WTC11 (cell line): ENCODE results near the gene SYNGR3. TPM values are rescaled to one million over a fixed set of nuclear protein-coding genes. Genes with fewer than 3 reads are reported as not detected.

Source experiments
- ATAC-seq: fragments of 200-7000 bp; cut with Tn5 transposase; 2 replicates; pipeline ENCODE4 v1.10.0; 2021; ENCODE audit warnings: mild to moderate bottlenecking, moderate library complexity
- CTCF ChIA-PET: fragments of 300-600 bp; sonication (Branson Sonifier 250); formaldehyde crosslinking; loops from one replicate; lab custom pipeline; 2021; ENCODE audit warnings: antibody characterized with exemption; lab: Charles Lee
- POLR2A ChIA-PET: fragments of 350-600 bp; sonication (Branson Sonifier 250); formaldehyde crosslinking; loops from one replicate; lab custom pipeline; 2021; ENCODE audit warnings: antibody characterized with exemption; lab: Charles Lee
- DNase-seq: peaks from one replicate; pipeline ENCODE4 v3.0.0; 2021; ENCODE audit warnings: low spot score
- H3K27ac Mint-ChIP-seq: 2 replicates; pipeline ENCODE4 v1.8.0; 2021; ENCODE audit warnings: mixed read lengths
- H3K27me3 Mint-ChIP-seq: 2 replicates; pipeline ENCODE4 v1.8.0; 2021; ENCODE audit warnings: low read depth, mild to moderate bottlenecking, moderate library complexity, mixed read lengths
- H3K36me3 Mint-ChIP-seq: 2 replicates; pipeline ENCODE4 v1.8.0; 2021; ENCODE audit warnings: mixed read lengths
- H3K4me1 Mint-ChIP-seq: 2 replicates; pipeline ENCODE4 v1.8.0; 2022; ENCODE audit warnings: mixed read lengths
- H3K4me3 Mint-ChIP-seq: 2 replicates; pipeline ENCODE4 v1.8.0; 2021; ENCODE audit warnings: mild to moderate bottlenecking, moderate library complexity, mixed read lengths
- H3K9me3 Mint-ChIP-seq: 2 replicates; pipeline ENCODE4 v1.8.0; 2021; ENCODE audit warnings: mixed read lengths
- ATF1 ChIP-seq: sonication (generic); formaldehyde crosslinking; IDR thresholded peaks from 2 replicates; pipeline ENCODE4 v1.8.1; 2023; ENCODE audit warnings: mild to moderate bottlenecking, moderate library complexity, missing genetic modification reagents
- E2F1 ChIP-seq: sonication (generic); formaldehyde crosslinking; IDR thresholded peaks from 2 replicates; pipeline ENCODE4 v1.8.0; 2022; ENCODE audit warnings: mild to moderate bottlenecking, missing genetic modification reagents
- ELF4 ChIP-seq: sonication (generic); formaldehyde crosslinking; IDR thresholded peaks from 2 replicates; pipeline ENCODE4 v1.8.1; 2022; ENCODE audit warnings: low read depth, mild to moderate bottlenecking, moderate library complexity, missing genetic modification reagents
- FOXK1 ChIP-seq: sonication (generic); formaldehyde crosslinking; IDR thresholded peaks from 2 replicates; pipeline ENCODE4 v1.8.0; 2022; ENCODE audit warnings: mild to moderate bottlenecking, moderate library complexity, missing genetic modification reagents
- GABPB1 ChIP-seq: sonication (generic); formaldehyde crosslinking; IDR thresholded peaks from 2 replicates; pipeline ENCODE4 v1.8.1; 2023; ENCODE audit warnings: mild to moderate bottlenecking, missing genetic modification reagents
- JAZF1 ChIP-seq: fragments of 250-450 bp; sonication (Bioruptor Pico); IDR thresholded peaks from 2 replicates; pipeline ENCODE4 v1.9.0; 2021; ENCODE audit warnings: moderate library complexity, mild to moderate bottlenecking, inconsistent platforms
- MYBL2 ChIP-seq: sonication (generic); formaldehyde crosslinking; IDR thresholded peaks from 2 replicates; pipeline ENCODE4 v1.8.1; 2023; ENCODE audit warnings: mild to moderate bottlenecking, moderate library complexity, missing genetic modification reagents
- NFATC4 ChIP-seq: fragments of 250-450 bp; sonication (Bioruptor Pico); IDR thresholded peaks from 2 replicates; pipeline ENCODE4 v1.9.0; 2021; ENCODE audit warnings: mild to moderate bottlenecking
- PRRX2 ChIP-seq: fragments of 250-450 bp; sonication (Bioruptor Pico); IDR thresholded peaks from 2 replicates; pipeline ENCODE4 v1.8.0; 2021; ENCODE audit warnings: mild to moderate bottlenecking
- SP1 ChIP-seq: sonication (generic); formaldehyde crosslinking; conservative IDR thresholded peaks from 2 replicates; pipeline ENCODE4 v1.8.1; 2022; ENCODE audit warnings: missing genetic modification reagents
- STAT6 ChIP-seq: sonication (generic); formaldehyde crosslinking; conservative IDR thresholded peaks from 2 replicates; pipeline ENCODE4 v1.8.1; 2023; ENCODE audit warnings: mild to moderate bottlenecking, low read depth, missing genetic modification reagents, moderate library complexity
- USF1 ChIP-seq: sonication (generic); formaldehyde crosslinking; IDR thresholded peaks from 2 replicates; pipeline ENCODE4 v1.8.0; 2022; ENCODE audit warnings: mild to moderate bottlenecking, missing genetic modification reagents
- ZNF121 ChIP-seq: sonication (generic); formaldehyde crosslinking; IDR thresholded peaks from 2 replicates; pipeline ENCODE4 v1.8.0; 2023; ENCODE audit warnings: missing genetic modification reagents
- ZNF232 ChIP-seq: sonication (generic); formaldehyde crosslinking; IDR thresholded peaks from 2 replicates; pipeline ENCODE4 v1.8.0; 2022; ENCODE audit warnings: mild to moderate bottlenecking, missing genetic modification reagents
- ZNF263 ChIP-seq: sonication (generic); formaldehyde crosslinking; IDR thresholded peaks from 2 replicates; pipeline ENCODE4 v1.8.1; 2022; ENCODE audit warnings: low read depth, mild to moderate bottlenecking, moderate library complexity, missing genetic modification reagents
- total RNA-seq: library from RNA; stranded (reverse); gene quantifications from 3 replicates; pipeline ENCODE4 v1.2.3, GENCODE V29; 2021
- TF ChIP-seq, protein P1 (sequence below): fragments of 250-450 bp; sonication (Bioruptor Pico); IDR thresholded peaks from 2 replicates; pipeline ENCODE4 v1.8.0; 2021; ENCODE audit warnings: mild to moderate bottlenecking
- TF ChIP-seq, protein P2 (sequence below): sonication (generic); formaldehyde crosslinking; IDR thresholded peaks from 2 replicates; pipeline ENCODE4 v1.8.1; 2023; ENCODE audit warnings: mild to moderate bottlenecking, missing genetic modification reagents, moderate library complexity
- TF ChIP-seq, protein P3 (sequence below): fragments of 200-600 bp; IDR thresholded peaks from 2 replicates; pipeline ENCODE4 v1.8.0; 2022; ENCODE audit warnings: antibody characterized with exemption

Gene SYNGR3
- total RNA-seq, 1 experiment from 2014 or later: 41.5 TPM

DNA sequence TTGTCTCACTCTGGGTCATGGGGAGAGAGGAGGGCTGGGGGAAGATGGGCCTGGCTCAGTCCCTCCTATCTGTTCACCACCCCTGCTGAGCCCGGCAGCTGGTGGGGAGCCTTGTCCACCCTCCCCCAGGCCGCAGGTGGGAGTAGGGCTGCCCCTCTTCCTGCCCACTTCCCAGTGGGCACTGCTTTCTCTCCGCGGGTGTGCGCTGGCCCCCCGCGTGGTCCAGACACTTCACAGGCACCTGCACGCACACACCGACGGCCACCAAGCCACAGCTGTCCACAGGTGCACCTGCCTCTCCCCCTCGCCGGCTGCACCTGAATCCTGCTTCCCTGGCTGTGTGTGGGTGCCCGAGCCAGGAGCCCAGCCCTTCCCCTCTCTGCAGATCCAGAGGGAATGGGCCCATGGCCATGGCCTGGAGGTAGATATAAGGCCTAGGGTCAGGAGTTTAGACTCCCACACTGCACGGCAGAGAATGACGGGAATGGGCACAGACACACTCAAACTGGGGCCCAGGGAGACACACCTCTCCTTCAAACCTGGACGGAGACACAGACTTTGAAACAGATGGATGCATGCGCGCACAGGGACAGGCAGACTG is 39.0 kb downstream of the SYNGR3 start:
- Mint-ChIP-seq H3K9me3 (no peaks in the 10 kb centered on the region), H3K4me3 (no peak overlapping the region), H3K27me3 (peaks cover 26% of the 10 kb centered on the region), H3K36me3 (no peaks in the 10 kb centered on the region), H3K4me1 (peaks cover 8% of the 10 kb centered on the region), H3K27ac (no peak overlapping the region)
- no peak for DNase-seq
- TF ChIP-seq ELF4 (CRISPR knock-in tag): no peak
- TF ChIP-seq, protein P1, sequence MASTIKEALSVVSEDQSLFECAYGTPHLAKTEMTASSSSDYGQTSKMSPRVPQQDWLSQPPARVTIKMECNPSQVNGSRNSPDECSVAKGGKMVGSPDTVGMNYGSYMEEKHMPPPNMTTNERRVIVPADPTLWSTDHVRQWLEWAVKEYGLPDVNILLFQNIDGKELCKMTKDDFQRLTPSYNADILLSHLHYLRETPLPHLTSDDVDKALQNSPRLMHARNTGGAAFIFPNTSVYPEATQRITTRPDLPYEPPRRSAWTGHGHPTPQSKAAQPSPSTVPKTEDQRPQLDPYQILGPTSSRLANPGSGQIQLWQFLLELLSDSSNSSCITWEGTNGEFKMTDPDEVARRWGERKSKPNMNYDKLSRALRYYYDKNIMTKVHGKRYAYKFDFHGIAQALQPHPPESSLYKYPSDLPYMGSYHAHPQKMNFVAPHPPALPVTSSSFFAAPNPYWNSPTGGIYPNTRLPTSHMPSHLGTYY: no peak
- no peak for TF ChIP-seq E2F1
- TF ChIP-seq MYBL2 (CRISPR knock-in tag): no peak
- no peak for TF ChIP-seq PRRX2 (CRISPR knock-in tag)
- no peak for TF ChIP-seq FOXK1
- TF ChIP-seq NFATC4 (CRISPR knock-in tag): no peak
- ChIA-PET CTCF (interaction anchor here (0.9 to 2.7 kb wide), 4 partner anchors 12 to 28 kb away, joined by 3 to 16 read pairs (median 10); no protein-coding TSS in a partner anchor), POLR2A (no interaction called here)
- ATAC-seq: no peak

DNA sequence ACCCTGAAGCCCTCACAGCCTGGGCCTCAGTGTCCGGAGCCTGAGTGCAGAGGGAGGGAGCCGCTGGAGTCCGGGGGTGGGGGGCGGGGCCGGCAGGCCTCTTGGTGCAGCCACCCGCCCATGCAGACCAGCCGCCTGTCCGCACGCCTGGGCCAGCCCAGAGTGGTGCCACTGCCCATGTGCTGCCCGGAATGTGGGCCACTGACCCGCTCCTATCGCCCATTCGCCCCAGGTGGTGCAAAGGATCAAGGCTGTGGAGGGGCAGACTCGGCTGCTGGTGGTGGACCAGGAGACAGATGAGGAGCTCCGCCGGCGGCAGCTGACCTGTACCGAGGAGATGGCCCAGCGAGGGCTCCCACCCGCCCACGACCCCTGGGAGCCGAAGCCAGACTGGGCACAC is 39.6 kb downstream of the SYNGR3 start:
- no peak for DNase-seq
- ChIA-PET POLR2A (no interaction called here), CTCF (interaction anchor here (0.8 to 2.7 kb wide), 3 partner anchors 13 to 25 kb away, joined by 3 to 12 read pairs (median 3); partner anchors contain the start of genes NTHL1 and TSC2)
- no peak for ATAC-seq
- Mint-ChIP-seq H3K4me3 (no peak overlapping the region), H3K9me3 (no peaks in the 10 kb centered on the region), H3K27me3 (peaks cover 26% of the 10 kb centered on the region), H3K36me3 (no peaks in the 10 kb centered on the region), H3K4me1 (peaks cover 4% of the 10 kb centered on the region; the same call in 1 of the 2 replicates), H3K27ac (no peak overlapping the region)
- TF ChIP-seq ZNF263 (CRISPR knock-in tag): 0 out of 2 replicates have a peak, but pooled peaks have one; percentile 19
- TF ChIP-seq ATF1 (CRISPR knock-in tag): no peak

GRCh38 chr16:2030036-2030435 is 40.3 kb downstream of the SYNGR3 start:
- Mint-ChIP-seq H3K27ac (no peak overlapping the region), H3K9me3 (no peaks in the 10 kb centered on the region), H3K36me3 (no peaks in the 10 kb centered on the region), H3K4me1 (0 out of 2 replicates have a peak, but pooled peaks cover 4% of the 10 kb centered on the region), H3K4me3 (no peak overlapping the region), H3K27me3 (peaks cover 22% of the 10 kb centered on the region)
- POLR2A ChIA-PET: no interaction called here
- DNase-seq: no peak
- ATAC-seq: no peak
- CTCF ChIA-PET: interaction anchor here (0.8 to 2.7 kb wide), 4 partner anchors 12 to 26 kb away, joined by 3 to 12 read pairs (median 3); partner anchors contain the start of genes NTHL1 and TSC2
- TF ChIP-seq E2F1: no peak
- no peak for TF ChIP-seq JAZF1 (CRISPR knock-in tag)
- TF ChIP-seq ZNF121 (CRISPR knock-in tag): 0 out of 2 replicates have a peak, but pooled peaks have one; percentile 15
- TF ChIP-seq SP1 (CRISPR knock-in tag): no peak

- no peaks in the 10 kb centered on the region for H3K36me3 Mint-ChIP-seq
- 0 out of 2 replicates have a peak, but pooled peaks cover 4% of the 10 kb centered on the region for H3K4me1 Mint-ChIP-seq
- ATAC-seq (no peak), DNase-seq (no peak)
- H3K27ac Mint-ChIP-seq: no peak overlapping the region
- POLR2A ChIA-PET: no interaction called here
- no peak overlapping the region for H3K4me3 Mint-ChIP-seq
- peaks cover 13% of the 10 kb centered on the region for H3K27me3 Mint-ChIP-seq
- H3K9me3 Mint-ChIP-seq: no peaks in the 10 kb centered on the region
- CTCF ChIA-PET: interaction anchor here (2.4 to 2.7 kb wide), 2 partner anchors 27 to 110 kb away, joined by 7 to 12 read pairs; no protein-coding TSS in a partner anchor
- TF ChIP-seq, protein P2, sequence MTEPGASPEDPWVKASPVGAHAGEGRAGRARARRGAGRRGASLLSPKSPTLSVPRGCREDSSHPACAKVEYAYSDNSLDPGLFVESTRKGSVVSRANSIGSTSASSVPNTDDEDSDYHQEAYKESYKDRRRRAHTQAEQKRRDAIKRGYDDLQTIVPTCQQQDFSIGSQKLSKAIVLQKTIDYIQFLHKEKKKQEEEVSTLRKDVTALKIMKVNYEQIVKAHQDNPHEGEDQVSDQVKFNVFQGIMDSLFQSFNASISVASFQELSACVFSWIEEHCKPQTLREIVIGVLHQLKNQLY (CRISPR knock-in tag): no peak
- TF ChIP-seq GABPB1 (CRISPR knock-in tag) (no peak), STAT6 (CRISPR knock-in tag) (no peak), ZNF232 (no peak), USF1 (CRISPR knock-in tag) (no peak)
- TF ChIP-seq, protein P3, sequence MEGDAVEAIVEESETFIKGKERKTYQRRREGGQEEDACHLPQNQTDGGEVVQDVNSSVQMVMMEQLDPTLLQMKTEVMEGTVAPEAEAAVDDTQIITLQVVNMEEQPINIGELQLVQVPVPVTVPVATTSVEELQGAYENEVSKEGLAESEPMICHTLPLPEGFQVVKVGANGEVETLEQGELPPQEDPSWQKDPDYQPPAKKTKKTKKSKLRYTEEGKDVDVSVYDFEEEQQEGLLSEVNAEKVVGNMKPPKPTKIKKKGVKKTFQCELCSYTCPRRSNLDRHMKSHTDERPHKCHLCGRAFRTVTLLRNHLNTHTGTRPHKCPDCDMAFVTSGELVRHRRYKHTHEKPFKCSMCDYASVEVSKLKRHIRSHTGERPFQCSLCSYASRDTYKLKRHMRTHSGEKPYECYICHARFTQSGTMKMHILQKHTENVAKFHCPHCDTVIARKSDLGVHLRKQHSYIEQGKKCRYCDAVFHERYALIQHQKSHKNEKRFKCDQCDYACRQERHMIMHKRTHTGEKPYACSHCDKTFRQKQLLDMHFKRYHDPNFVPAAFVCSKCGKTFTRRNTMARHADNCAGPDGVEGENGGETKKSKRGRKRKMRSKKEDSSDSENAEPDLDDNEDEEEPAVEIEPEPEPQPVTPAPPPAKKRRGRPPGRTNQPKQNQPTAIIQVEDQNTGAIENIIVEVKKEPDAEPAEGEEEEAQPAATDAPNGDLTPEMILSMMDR: no peak
These were observed 41.4 kb downstream of the SYNGR3 start for GRCh38 chr16:2031081-2031577.
